Naive thymus-derived CD4-positive, alpha-beta T cell (primary cell): ENCODE data around the gene DLG4. TPM values are rescaled to one million over a fixed set of nuclear protein-coding genes. Genes with fewer than 3 reads are reported as not detected.

Experiments used
- ATAC-seq: fragments of 150-1000 bp; cut with Tn5 transposase; 2 replicates; pipeline ENCODE4 v1.10.0; 2021; ENCODE audit warnings: mild to moderate bottlenecking, moderate library complexity
- CTCF ChIA-PET: fragments of 350-600 bp; sonication (Branson Sonifier 250); formaldehyde crosslinking; loops from one replicate; lab custom pipeline; 2021; ENCODE audit warnings: antibody characterized with exemption; lab: Charles Lee
- POLR2A ChIA-PET: fragments of 350-600 bp; sonication (Branson Sonifier 250); formaldehyde crosslinking; loops from one replicate; lab custom pipeline; 2021; ENCODE audit warnings: antibody characterized with exemption, inconsistent platforms; lab: Charles Lee
- DNase-seq, 9 donors: peaks; one replicate each; pipeline versions ENCODE4 v3.0.0 to v3.0.0-alpha.2; 2020 to 2022; ENCODE audit warnings: mixed read lengths in 1 of 9
- H3K27ac ChIP-seq: one replicate; pipeline ENCODE4 v1.7.0; 2013; ENCODE audit warnings: mild to moderate bottlenecking, low read depth, low read length, moderate library complexity
- H3K27me3 ChIP-seq, 2 donors: one replicate each; pipeline ENCODE4 v1.7.0; 2013; ENCODE audit warnings: low read length in 2 of 2, mild to moderate bottlenecking in 2 of 2, moderate library complexity in 2 of 2; ENCODE audit not compliant: control insufficient read depth in 2 of 2, insufficient read depth in 2 of 2
- H3K36me3 ChIP-seq, 3 experiments: 1 replicate in 2 of 3; 2 replicates in 1 of 3; pipeline ENCODE4 v1.7.0; 2013; ENCODE audit warnings: low read length in 3 of 3, mild to moderate bottlenecking in 3 of 3, moderate library complexity in 1 of 3; ENCODE audit not compliant: insufficient read depth in 3 of 3, control insufficient read depth in 2 of 3
- H3K4me1 ChIP-seq, 2 donors: one replicate each; pipeline ENCODE4 v1.7.0; 2013; ENCODE audit warnings: low read length in 2 of 2, mild to moderate bottlenecking in 2 of 2, moderate library complexity in 1 of 2; ENCODE audit not compliant: control insufficient read depth in 2 of 2, insufficient read depth in 2 of 2
- H3K4me3 ChIP-seq: 2 replicates; pipeline ENCODE4 v1.7.0; 2013; ENCODE audit warnings: mild to moderate bottlenecking, low read length
- H3K9me3 ChIP-seq, 3 experiments: 1 replicate in 2 of 3; 2 replicates in 1 of 3; pipeline ENCODE4 v1.7.0; 2013; ENCODE audit warnings: low read length in 3 of 3; ENCODE audit not compliant: control insufficient read depth in 2 of 3
- H3K27ac Mint-ChIP-seq, 9 donors: one replicate each; pipeline ENCODE4 v1.8.0; 2020 to 2022; ENCODE audit warnings: mixed read lengths in 9 of 9, mild to moderate bottlenecking in 8 of 9, moderate library complexity in 5 of 9, inconsistent platforms in 2 of 9
- H3K27me3 Mint-ChIP-seq, 5 donors: one replicate each; pipeline ENCODE4 v1.8.0; 2021 to 2022; ENCODE audit warnings: mixed read lengths in 5 of 5, mild to moderate bottlenecking in 1 of 5
- H3K36me3 Mint-ChIP-seq, 5 donors: one replicate each; pipeline ENCODE4 v1.8.0; 2020 to 2022; ENCODE audit warnings: mixed read lengths in 5 of 5, mild to moderate bottlenecking in 3 of 5, inconsistent platforms in 1 of 5
- H3K4me1 Mint-ChIP-seq, 7 donors: one replicate each; pipeline ENCODE4 v1.8.0; 2020 to 2022; ENCODE audit warnings: mixed read lengths in 7 of 7, mild to moderate bottlenecking in 3 of 7, inconsistent platforms in 1 of 7
- H3K4me3 Mint-ChIP-seq, 10 donors: one replicate each; pipeline ENCODE4 v1.8.0; 2020 to 2022; ENCODE audit warnings: mild to moderate bottlenecking in 10 of 10, mixed read lengths in 10 of 10, moderate library complexity in 6 of 10, inconsistent platforms in 2 of 10
- H3K9me3 Mint-ChIP-seq, 11 donors: one replicate each; pipeline ENCODE4 v1.8.0; 2020 to 2022; ENCODE audit warnings: mixed read lengths in 11 of 11, mild to moderate bottlenecking in 4 of 11, inconsistent platforms in 1 of 11, moderate library complexity in 1 of 11
- intact Hi-C, 2 donors: fragments of 100-400 bp; cut with micrococcal nuclease; formaldehyde crosslinking; loops; one replicate each; pipeline ENCODE4 v1.15.1; 2023
- microRNA-seq: library from miRNA; unstranded; fragments of <30 nt; microRNA quantifications from one replicate; pipeline ENCODE4 v1.2.0, GENCODE V29; 2022; ENCODE audit warnings: borderline microRNAs expressed
- polyA plus RNA-seq, 2 donors: library from polyadenylated mRNA; unstranded; fragments of 300-500 nt; fragmentation: Illumina TruSeq; gene quantifications; one replicate each; pipeline ENCODE4 v1.2.3, GENCODE V29; 2021
- total RNA-seq, 6 experiments: library from RNA in 5 of 6; stranded (reverse) in 5 of 6; gene quantifications; 1 replicate in 5 of 6; 2 replicates in 1 of 6; pipeline ENCODE4 v1.2.3 and lab custom pipeline; 2021 to 2026

The DLG4 gene
- total and polyA plus RNA-seq, 7 experiments from 2014 or later: 0.26 to 25.4 (median 11.4) TPM

- Histone ChIP-seq H3K27me3 (no peaks in the 10 kb centered on the region), H3K4me3 (no peak overlapping the region)
Observed at GRCh38 chr17:7139400-7139799, 80.2 kb downstream of the DLG4 start.

GRCh38 chr17:7138800-7139381 lies 80.7 kb downstream of the DLG4 start:
- Mint-ChIP-seq H3K27me3 (peaks cover 0 to 22% (median 6%) of the 10 kb centered on the region in 5 donors), H3K4me1 (peaks cover 0 to 12% (median 5%) of the 10 kb centered on the region in 7 donors), H3K9me3 (no peaks in the 10 kb centered on the region), H3K27ac (no peak overlapping the region), H3K4me3 (no peak overlapping the region), H3K36me3 (no peaks in the 10 kb centered on the region)
- H3K9me3 ChIP-seq: no peaks in the 10 kb centered on the region
- intact Hi-C loops: loop anchor here in 1 of 2 donors (5.0 kb wide), 1 partner anchor 227 kb away; no protein-coding TSS in a partner anchor
- no peaks in the 10 kb centered on the region for H3K36me3 ChIP-seq
- no peak overlapping the region for H3K4me3 ChIP-seq
- ATAC-seq (peak; percentile 53), DNase-seq (no peak)
- POLR2A ChIA-PET: interaction anchor here (2.5 kb wide), 1 partner anchor 93 kb away, joined by 13 read pairs; no protein-coding TSS in a partner anchor
- H3K27me3 ChIP-seq: no peaks in the 10 kb centered on the region
- CTCF ChIA-PET: interaction anchor here (0.8 to 10.3 kb wide), 4 partner anchors 9 to 94 kb away, joined by 3 to 145 read pairs (median 26); partner anchors contain the start of gene SLC16A11
- H3K27ac ChIP-seq: no peak overlapping the region
- H3K4me1 ChIP-seq: peaks cover 0 to 4% of the 10 kb centered on the region in 2 donors

More at GRCh38 chr17:7139400-7139799, 80.2 kb downstream of the DLG4 start:
- H3K27me3 Mint-ChIP-seq: peaks cover 0 to 22% (median 6%) of the 10 kb centered on the region in 5 donors
- CTCF ChIA-PET: interaction anchor here (1.6 to 10.3 kb wide), 3 partner anchors 9 to 94 kb away, joined by 4 to 145 read pairs (median 47); partner anchors contain the start of gene SLC16A11
- Histone ChIP-seq H3K36me3 (no peaks in the 10 kb centered on the region), H3K4me1 (peaks cover 0 to 3% of the 10 kb centered on the region in 2 donors), H3K27ac (no peak overlapping the region), H3K9me3 (no peaks in the 10 kb centered on the region)
- no peak for DNase-seq
- no peak for ATAC-seq
- H3K9me3 Mint-ChIP-seq: no peaks in the 10 kb centered on the region
- no peak overlapping the region for H3K27ac Mint-ChIP-seq
- intact Hi-C loops: loop anchor here in 1 of 2 donors (5.0 kb wide), 1 partner anchor 227 kb away; no protein-coding TSS in a partner anchor
- H3K4me1 Mint-ChIP-seq: peaks cover 0 to 11% (median 5%) of the 10 kb centered on the region in 7 donors
- no peaks in the 10 kb centered on the region for H3K36me3 Mint-ChIP-seq
- H3K4me3 Mint-ChIP-seq: no peak overlapping the region
- POLR2A ChIA-PET: interaction anchor here (2.5 kb wide), 1 partner anchor 94 kb away, joined by 13 read pairs; no protein-coding TSS in a partner anchor

- no peak overlapping the region for H3K27ac Mint-ChIP-seq
Observed at GRCh38 chr17:7137171-7137943, 82.3 kb downstream of the DLG4 start.

More at GRCh38 chr17:7137171-7137943, 82.3 kb downstream of the DLG4 start:
- H3K36me3 Mint-ChIP-seq: no peaks in the 10 kb centered on the region
- no peak for DNase-seq
- H3K36me3 ChIP-seq: no peaks in the 10 kb centered on the region
- H3K27me3 ChIP-seq: no peaks in the 10 kb centered on the region
- peaks cover 6 to 26% (median 17%) of the 10 kb centered on the region in 7 donors for H3K4me1 Mint-ChIP-seq
- POLR2A ChIA-PET: interaction anchor here (0.7 to 2.1 kb wide), 4 partner anchors 91 to 101 kb away, joined by 3 to 14 read pairs (median 4); partner anchors contain the start of genes SLC16A11 and SLC16A13
- H3K9me3 Mint-ChIP-seq: no peaks in the 10 kb centered on the region
- H3K9me3 ChIP-seq: no peaks in the 10 kb centered on the region
- H3K27me3 Mint-ChIP-seq: peaks cover 0 to 24% (median 6%) of the 10 kb centered on the region in 5 donors
- H3K27ac ChIP-seq: no peak overlapping the region
- no peak overlapping the region for H3K4me3 ChIP-seq
- no peak overlapping the region for H3K4me3 Mint-ChIP-seq
- intact Hi-C loops: loop anchor here (2.0 to 5.0 kb wide), 2 partner anchors 39 to 225 kb away; no protein-coding TSS in a partner anchor
- CTCF ChIA-PET: interaction anchor here (0.9 to 10.3 kb wide), 10 partner anchors 18 to 294 kb away, joined by 3 to 145 read pairs (median 4); partner anchors contain the start of gene SLC16A11
- no peak for ATAC-seq
- H3K4me1 ChIP-seq: peaks cover 5 to 14% of the 10 kb centered on the region in 2 donors

Small RNA genes lying within 50 kb of the gene (microRNA-seq; reads per million reads assigned to microRNA genes)
- gene MIR324: 528 reads per million, percentile 75 among the genes with 10 or more reads in this experiment

Other genes with a start within 250 kb of the DLG4 start
Only the 30 nearest of the 33 such genes appear.
- 100 to 1,000 TPM; 107 to 184 (median 140) TPM for gene RNASEK, start 207.2 kb downstream of the DLG4 start, total RNA-seq
- 100 to 1,000 TPM; 539 to 628 TPM for gene RNASEK, start 207.2 kb downstream of the DLG4 start, polyA plus RNA-seq
- gene BCL6B, start 196.8 kb downstream of the DLG4 start, total RNA-seq: under 1 TPM in 1 of 5 experiments, not detected in 4; 0.70 TPM
- not detected for gene BCL6B, start 196.8 kb downstream of the DLG4 start, polyA plus RNA-seq
- gene SLC16A13, start 183.8 kb downstream of the DLG4 start, total RNA-seq: 10 to 100 TPM in 3 of 5 experiments, 1 to 10 TPM in 2; 3.4 to 20.9 (median 15.0) TPM
- gene SLC16A13, start 183.8 kb downstream of the DLG4 start, polyA plus RNA-seq: 1 to 10 TPM; 1.8 to 3.5 TPM
- gene SLC16A11, start 175.7 kb downstream of the DLG4 start, total RNA-seq: 1 to 10 TPM in 3 of 5 experiments, under 1 TPM in 2; 0.24 to 1.7 (median 1.4) TPM
- 1 to 10 TPM; 1.1 TPM for gene SLC16A11, start 175.7 kb downstream of the DLG4 start, polyA plus RNA-seq
- gene CLEC10A, start 139.6 kb downstream of the DLG4 start, total RNA-seq: 10 to 100 TPM in 1 of 5 experiments, 1 to 10 TPM in 3, not detected in 1; 1.4 to 10.6 (median 4.9) TPM
- not detected for gene CLEC10A, start 139.6 kb downstream of the DLG4 start, polyA plus RNA-seq
- 10 to 100 TPM in 1 of 5 experiments, 1 to 10 TPM in 1, under 1 TPM in 1, not detected in 2; 0.27 to 15.0 (median 1.9) TPM for gene ASGR2, start 105.0 kb downstream of the DLG4 start, total RNA-seq
- gene ASGR2, start 105.0 kb downstream of the DLG4 start, polyA plus RNA-seq: not detected
- gene ASGR1, start 40.5 kb downstream of the DLG4 start, total RNA-seq: 10 to 100 TPM in 1 of 5 experiments, 1 to 10 TPM in 1, under 1 TPM in 2, not detected in 1; 0.79 to 11.9 (median 1.3) TPM
- not detected for gene ASGR1, start 40.5 kb downstream of the DLG4 start, polyA plus RNA-seq
- 100 to 1,000 TPM; 287 to 390 (median 339) TPM for gene ACADVL, start 102 bp upstream of the DLG4 start, total RNA-seq
- 10 to 100 TPM; 75.3 to 88.4 TPM for gene ACADVL, start 102 bp upstream of the DLG4 start, polyA plus RNA-seq
- 10 to 100 TPM; 51.2 to 91.5 (median 52.3) TPM for gene DVL2, start 14.7 kb upstream of the DLG4 start, total RNA-seq
- 10 to 100 TPM; 15.1 to 31.1 TPM for gene DVL2, start 14.7 kb upstream of the DLG4 start, polyA plus RNA-seq
- 10 to 100 TPM; 12.3 to 58.7 (median 55.2) TPM for gene PHF23, start 19.6 kb upstream of the DLG4 start, total RNA-seq
- gene PHF23, start 19.6 kb upstream of the DLG4 start, polyA plus RNA-seq: 10 to 100 TPM; 16.0 to 41.3 TPM
- gene GABARAP, start 22.6 kb upstream of the DLG4 start, total RNA-seq: 100 to 1,000 TPM; 214 to 427 (median 286) TPM
- 100 to 1,000 TPM; 656 to 950 TPM for gene GABARAP, start 22.6 kb upstream of the DLG4 start, polyA plus RNA-seq
- gene CTDNEP1, start 31.9 kb upstream of the DLG4 start, total RNA-seq: 100 to 1,000 TPM in 4 of 5 experiments, 10 to 100 TPM in 1; 96.8 to 173 (median 133) TPM
- 10 to 100 TPM; 38.3 to 45.4 TPM for gene CTDNEP1, start 31.9 kb upstream of the DLG4 start, polyA plus RNA-seq
- gene ELP5, start 32.4 kb upstream of the DLG4 start, total RNA-seq: 10 to 100 TPM; 26.9 to 49.1 (median 32.9) TPM
- gene ELP5, start 32.4 kb upstream of the DLG4 start, polyA plus RNA-seq: 10 to 100 TPM; 60.4 to 89.9 TPM
- 1 to 10 TPM in 2 of 5 experiments, under 1 TPM in 3; 0.29 to 3.8 (median 0.81) TPM for gene CLDN7, start 42.6 kb upstream of the DLG4 start, total RNA-seq
- gene CLDN7, start 42.6 kb upstream of the DLG4 start, polyA plus RNA-seq: 1 to 10 TPM; 1.7 to 2.9 TPM
- not detected for gene SLC2A4, start 61.9 kb upstream of the DLG4 start, total RNA-seq
- gene SLC2A4, start 61.9 kb upstream of the DLG4 start, polyA plus RNA-seq: not detected
- gene YBX2, start 74.8 kb upstream of the DLG4 start, total RNA-seq: under 1 TPM in 3 of 5 experiments, not detected in 2; 0.27 to 0.64 (median 0.40) TPM
- gene YBX2, start 74.8 kb upstream of the DLG4 start, polyA plus RNA-seq: not detected
- gene EIF5A, start 87.8 kb upstream of the DLG4 start, total RNA-seq: 100 to 1,000 TPM; 237 to 666 (median 453) TPM
- gene EIF5A, start 87.8 kb upstream of the DLG4 start, polyA plus RNA-seq: 100 to 1,000 TPM; 158 to 558 TPM
- 100 to 1,000 TPM in 3 of 5 experiments, 10 to 100 TPM in 2; 72.6 to 145 (median 107) TPM for gene GPS2, start 95.5 kb upstream of the DLG4 start, total RNA-seq
- 100 to 1,000 TPM in 1 of 2 donors, 10 to 100 TPM in 1; 80.1 to 134 TPM for gene GPS2, start 95.5 kb upstream of the DLG4 start, polyA plus RNA-seq
- gene NEURL4, start 109.5 kb upstream of the DLG4 start, total RNA-seq: 10 to 100 TPM; 42.6 to 92.6 (median 50.1) TPM
- gene NEURL4, start 109.5 kb upstream of the DLG4 start, polyA plus RNA-seq: 1 to 10 TPM; 1.1 to 2.5 TPM
- gene ACAP1, start 116.7 kb upstream of the DLG4 start, total RNA-seq: 100 to 1,000 TPM; 482 to 708 (median 599) TPM
- 100 to 1,000 TPM; 234 to 337 TPM for gene ACAP1, start 116.7 kb upstream of the DLG4 start, polyA plus RNA-seq
- gene KCTD11, start 132.3 kb upstream of the DLG4 start, total RNA-seq: 10 to 100 TPM in 1 of 5 experiments, 1 to 10 TPM in 4; 2.7 to 13.7 (median 4.0) TPM
- 1 to 10 TPM in 1 of 2 donors, under 1 TPM in 1; 0.83 to 1.1 TPM for gene KCTD11, start 132.3 kb upstream of the DLG4 start, polyA plus RNA-seq
- not detected for gene TMEM95, start 135.3 kb upstream of the DLG4 start, total RNA-seq
- gene TMEM95, start 135.3 kb upstream of the DLG4 start, polyA plus RNA-seq: not detected
- 10 to 100 TPM in 4 of 5 experiments, 1 to 10 TPM in 1; 1.5 to 23.4 (median 13.9) TPM for gene TNK1, start 161.3 kb upstream of the DLG4 start, total RNA-seq
- gene TNK1, start 161.3 kb upstream of the DLG4 start, polyA plus RNA-seq: 1 to 10 TPM; 5.8 to 7.4 TPM
- gene PLSCR3, start 174.7 kb upstream of the DLG4 start, total RNA-seq: 100 to 1,000 TPM in 1 of 5 experiments, 10 to 100 TPM in 4; 74.8 to 142 (median 85.0) TPM
- gene PLSCR3, start 174.7 kb upstream of the DLG4 start, polyA plus RNA-seq: 100 to 1,000 TPM; 162 to 212 TPM
- 10 to 100 TPM; 31.5 to 58.5 (median 48.2) TPM for gene TMEM256, start 184.3 kb upstream of the DLG4 start, total RNA-seq
- gene TMEM256, start 184.3 kb upstream of the DLG4 start, polyA plus RNA-seq: 10 to 100 TPM; 45.2 to 64.9 TPM
- 10 to 100 TPM in 3 of 5 experiments, 1 to 10 TPM in 2; 1.6 to 17.8 (median 11.9) TPM for gene NLGN2, start 188.0 kb upstream of the DLG4 start, total RNA-seq
- gene NLGN2, start 188.0 kb upstream of the DLG4 start, polyA plus RNA-seq: under 1 TPM; 0.20 to 0.28 TPM
- not detected for gene SPEM1, start 200.5 kb upstream of the DLG4 start, total RNA-seq
- not detected for gene SPEM1, start 200.5 kb upstream of the DLG4 start, polyA plus RNA-seq
- gene SPEM2, start 205.8 kb upstream of the DLG4 start, total RNA-seq: not detected
- gene SPEM2, start 205.8 kb upstream of the DLG4 start, polyA plus RNA-seq: not detected
- gene SPEM3, start 209.0 kb upstream of the DLG4 start, total RNA-seq: not detected
- not detected for gene SPEM3, start 209.0 kb upstream of the DLG4 start, polyA plus RNA-seq
- gene TMEM102, start 215.6 kb upstream of the DLG4 start, total RNA-seq: 10 to 100 TPM in 3 of 5 experiments, 1 to 10 TPM in 2; 8.2 to 19.1 (median 16.5) TPM
- 10 to 100 TPM in 1 of 2 donors, 1 to 10 TPM in 1; 8.5 to 26.1 TPM for gene TMEM102, start 215.6 kb upstream of the DLG4 start, polyA plus RNA-seq